GM13976 (cell line): ENCODE measurements around the gene DNM2.

Experiments
- DNase-seq: peaks from one replicate; pipeline ENCODE4 v3.0.0; 2012; ENCODE audit warnings: low spot score
- in situ Hi-C: fragments of 300-500 bp; cut with MboI; formaldehyde crosslinking; loops from one replicate; pipeline ENCODE4 v1.12.0; 2022; ENCODE audit warnings: low sequenced_read_pairs, mixed read lengths, inconsistent platforms; ENCODE audit not compliant: unreplicated experiment
- TF ChIP-seq, protein P1 (sequence below): IDR thresholded peaks from 2 replicates; pipeline ENCODE4 v1.5.1; 2012; ENCODE audit warnings: borderline replicate concordance, mild to moderate bottlenecking; ENCODE audit not compliant: insufficient read depth; ENCODE audit errors: extremely low read depth, missing control alignments, control extremely low read depth

Gene DNM2

GRCh38 chr19:10723591-10723990, 5.7 kb downstream of the DNM2 start:
- TF ChIP-seq, protein P1, sequence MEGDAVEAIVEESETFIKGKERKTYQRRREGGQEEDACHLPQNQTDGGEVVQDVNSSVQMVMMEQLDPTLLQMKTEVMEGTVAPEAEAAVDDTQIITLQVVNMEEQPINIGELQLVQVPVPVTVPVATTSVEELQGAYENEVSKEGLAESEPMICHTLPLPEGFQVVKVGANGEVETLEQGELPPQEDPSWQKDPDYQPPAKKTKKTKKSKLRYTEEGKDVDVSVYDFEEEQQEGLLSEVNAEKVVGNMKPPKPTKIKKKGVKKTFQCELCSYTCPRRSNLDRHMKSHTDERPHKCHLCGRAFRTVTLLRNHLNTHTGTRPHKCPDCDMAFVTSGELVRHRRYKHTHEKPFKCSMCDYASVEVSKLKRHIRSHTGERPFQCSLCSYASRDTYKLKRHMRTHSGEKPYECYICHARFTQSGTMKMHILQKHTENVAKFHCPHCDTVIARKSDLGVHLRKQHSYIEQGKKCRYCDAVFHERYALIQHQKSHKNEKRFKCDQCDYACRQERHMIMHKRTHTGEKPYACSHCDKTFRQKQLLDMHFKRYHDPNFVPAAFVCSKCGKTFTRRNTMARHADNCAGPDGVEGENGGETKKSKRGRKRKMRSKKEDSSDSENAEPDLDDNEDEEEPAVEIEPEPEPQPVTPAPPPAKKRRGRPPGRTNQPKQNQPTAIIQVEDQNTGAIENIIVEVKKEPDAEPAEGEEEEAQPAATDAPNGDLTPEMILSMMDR, result no peak
- DNase-seq, result no peak
- in situ Hi-C loops, result no loop called here

DNA sequence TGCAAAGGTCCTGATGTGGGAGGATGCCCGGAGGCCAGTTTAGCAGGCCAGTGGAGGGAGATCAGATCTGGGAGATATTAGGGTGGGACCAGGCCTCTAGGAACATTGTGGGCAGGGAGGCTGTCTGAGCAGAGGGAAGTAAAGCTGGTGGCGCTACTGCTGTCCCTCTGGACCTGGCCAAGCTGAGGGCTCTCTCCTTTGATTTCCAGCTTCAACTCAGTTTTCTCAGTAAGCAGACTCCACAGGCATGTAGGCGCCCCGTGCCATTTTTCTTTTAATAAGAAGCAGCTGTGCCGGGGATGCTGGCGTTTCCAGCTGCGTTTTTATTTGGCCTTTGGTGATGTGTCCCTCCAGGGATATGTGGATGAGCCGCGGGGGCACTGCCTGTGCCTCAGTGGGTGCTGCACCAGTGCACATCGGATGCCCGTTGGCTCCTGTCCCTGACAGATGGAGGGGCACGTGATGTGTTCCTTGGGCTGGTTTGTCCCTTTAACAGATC, 6.7 kb downstream of the DNM2 start:
- no peak for DNase-seq
- TF ChIP-seq, protein P1, result no peak
- in situ Hi-C loops, result no loop called here

- no peak for DNase-seq
- in situ Hi-C loops, result no loop called here
- TF ChIP-seq, protein P1, result no peak
These were observed 7.5 kb downstream of the DNM2 start for GRCh38 chr19:10725415-10725814.

DNA sequence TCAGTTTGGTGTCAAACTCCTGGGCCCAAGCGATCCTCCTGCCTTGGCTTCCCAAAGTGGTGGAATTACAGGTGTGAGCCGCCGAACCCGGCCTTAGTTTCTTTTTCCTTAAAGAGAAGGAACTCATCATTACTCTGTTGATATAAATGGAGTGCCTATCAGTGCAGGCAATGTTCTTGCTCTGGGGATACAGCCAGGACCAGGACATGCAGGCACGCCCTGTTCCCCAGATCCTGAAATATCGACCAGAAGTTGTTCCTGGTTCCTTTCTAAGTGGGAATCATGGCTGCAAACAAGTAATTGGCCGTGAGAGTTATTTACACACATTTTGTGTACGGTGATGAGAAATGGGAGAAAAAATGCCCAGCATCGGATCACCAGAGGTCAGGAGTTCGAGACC, 8.4 kb downstream of the DNM2 start:
- in situ Hi-C loops, result no loop called here
- TF ChIP-seq, protein P1, result no peak
- DNase-seq, result no peak

GRCh38 chr19:10727685-10728201, 9.9 kb downstream of the DNM2 start:
- in situ Hi-C loops, result no loop called here
- TF ChIP-seq, protein P1, result no peak
- no peak for DNase-seq

- in situ Hi-C loops, result no loop called here
- TF ChIP-seq, protein P1, result no peak
- DNase-seq, result no peak
These were observed 11.5 kb downstream of the DNM2 start for GRCh38 chr19:10729411-10729810.

DNA sequence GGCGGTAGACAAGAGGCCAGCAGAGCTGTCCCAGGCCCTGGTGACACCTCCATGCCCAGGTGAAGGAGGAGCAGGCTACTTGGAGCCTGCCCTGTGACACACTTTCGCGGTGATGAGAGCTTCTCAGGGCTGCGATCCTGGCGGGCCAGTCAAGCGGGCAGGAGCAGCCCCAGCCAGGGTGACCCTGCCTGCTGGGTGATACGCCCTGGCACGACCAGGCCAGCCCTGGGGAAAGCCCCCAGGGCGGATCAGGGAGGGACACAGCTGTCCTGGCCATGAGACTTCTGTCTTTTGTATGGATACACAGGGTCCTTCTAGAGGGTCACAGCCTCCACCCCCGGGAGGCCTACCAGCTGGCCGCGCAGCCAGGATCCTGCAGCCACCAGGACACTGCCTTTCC, 13.1 kb downstream of the DNM2 start:
- in situ Hi-C loops, result no loop called here
- TF ChIP-seq, protein P1, result no peak
- DNase-seq, result no peak
